H1 (cell line): ENCODE data around the gene LYRM4.

Experiments used
- CTCF ChIP-seq, 3 experiments: IDR thresholded peaks; 1 replicate in 2 of 3; 2 replicates in 1 of 3; pipeline versions ENCODE4 v1.5.1 to v1.6.1; 2011; ENCODE audit warnings: low read length in 3 of 3, mild to moderate bottlenecking in 3 of 3, inconsistent platforms in 2 of 3, low read depth in 1 of 3, moderate library complexity in 1 of 3; ENCODE audit not compliant: insufficient read depth in 1 of 3; ENCODE audit errors: control extremely low read depth in 1 of 3
- GABPA ChIP-seq: IDR thresholded peaks from 2 replicates; pipeline ENCODE4 v1.6.1; 2011; ENCODE audit warnings: mild to moderate bottlenecking, low read length, moderate library complexity, borderline replicate concordance; ENCODE audit not compliant: insufficient read depth
- JUND ChIP-seq: IDR thresholded peaks from 2 replicates; pipeline ENCODE4 v1.6.1; 2011; ENCODE audit warnings: mild to moderate bottlenecking, improper control_type of control experiment, low read length
- POLR2A ChIP-seq, 2 experiments: IDR thresholded peaks; 1 replicate in 1 of 2; 2 replicates in 1 of 2; pipeline ENCODE4 v1.6.1; 2011; ENCODE audit warnings: low read depth in 2 of 2, low read length in 2 of 2, mild to moderate bottlenecking in 2 of 2; ENCODE audit errors: control extremely low read depth in 1 of 2
- RAD21 ChIP-seq, 2 experiments: IDR thresholded peaks in 1 of 2; conservative IDR thresholded peaks in 1 of 2; 2 replicates each; pipeline ENCODE4 v1.6.1; 2011; ENCODE audit warnings: low read depth in 2 of 2, low read length in 2 of 2, improper control_type of control experiment in 1 of 2, inconsistent platforms in 1 of 2, mild to moderate bottlenecking in 1 of 2, moderate library complexity in 1 of 2
- RFX5 ChIP-seq: IDR thresholded peaks from 2 replicates; pipeline ENCODE4 v1.6.1; 2011; ENCODE audit warnings: low read depth, low read length, improper control_type of control experiment, borderline replicate concordance
- SRF ChIP-seq: IDR thresholded peaks from 2 replicates; pipeline ENCODE4 v1.6.1; 2011; ENCODE audit warnings: mild to moderate bottlenecking, low read depth, low read length, moderate library complexity
- ZNF274 ChIP-seq: IDR thresholded peaks from 2 replicates; pipeline ENCODE4 v1.7.0; 2012; ENCODE audit warnings: low read length, borderline replicate concordance; ENCODE audit errors: extremely low read depth

DNA sequence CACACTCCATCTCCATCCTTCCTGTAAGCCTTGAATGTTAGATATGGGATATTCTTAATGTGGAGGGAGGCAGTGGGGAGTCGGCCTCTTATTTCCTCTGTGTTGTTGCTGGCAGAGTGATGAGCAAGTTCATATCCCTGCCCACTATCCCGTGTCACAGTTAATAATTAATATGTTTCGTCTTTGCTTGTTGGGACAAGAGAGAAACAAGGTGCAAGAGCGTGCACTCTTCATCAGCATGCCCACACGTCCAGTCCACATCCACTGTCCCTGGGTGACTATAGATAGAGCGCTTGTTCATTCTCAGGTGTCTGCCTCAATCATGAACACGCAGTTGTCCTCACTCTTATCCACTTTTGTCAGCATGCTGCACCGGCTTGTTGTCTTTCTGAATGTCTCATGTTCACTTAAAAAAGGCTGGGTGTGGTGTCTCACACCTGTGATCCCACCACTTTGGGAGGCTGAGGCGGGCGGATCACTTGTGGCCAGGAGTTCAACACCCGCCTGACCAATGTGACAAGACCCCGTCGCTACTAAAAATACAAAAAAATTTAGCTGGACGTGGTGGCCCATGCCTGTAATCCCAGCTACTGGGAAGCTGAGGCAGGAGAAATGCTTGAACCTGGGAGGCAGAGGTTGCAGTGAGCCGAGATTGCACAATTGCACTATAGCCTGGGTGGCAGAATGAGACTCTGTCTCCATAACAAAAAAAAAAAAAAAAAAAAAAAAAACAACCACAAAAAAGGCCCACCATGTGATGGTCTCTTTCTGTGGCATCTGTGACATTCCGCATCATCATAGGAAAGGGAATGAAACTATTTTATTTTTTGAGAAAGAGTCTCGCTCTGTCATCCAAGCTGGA lies 141.4 kb downstream of the LYRM4 start:
- TF ChIP-seq POLR2A (IDR thresholded peaks at IDR 0.05; ENCODE audit: control extremely low read depth in 1 of 2, low read depth in 2 of 2, low read length in 2 of 2) (no peak), CTCF (IDR thresholded peaks at IDR 0.05; ENCODE audit: control extremely low read depth in 1 of 3, insufficient read depth in 1 of 3, low read depth in 1 of 3, low read length in 3 of 3) (no peak), ZNF274 (no peak), SRF (no peak), RAD21 (IDR thresholded peaks at IDR 0.05 in 1 of 2, conservative IDR thresholded peaks at IDR 0.05 in 1 of 2; ENCODE audit: low read depth in 2 of 2, low read length in 2 of 2) (no peak), GABPA (no peak), RFX5 (no peak), JUND (no peak)
